ENCODE results near the gene ZNF2. TPM values are rescaled to one million over a fixed set of nuclear protein-coding genes. Genes with fewer than 3 reads are reported as not detected.
A peak's percentile ranks its signal among the peaks of the same experiment; 100 is the strongest.

Gene ZNF2
- total RNA-seq, 1 donor from 2014 or later: 0.75 TPM

GRCh38 chr2:95206096-95206495, 40.5 kb downstream of the ZNF2 start:
- no peak for DNase-seq (ENCODE audit: low spot score in 2 of 2)
- TF ChIP-seq CTCF (IDR thresholded peaks at IDR 0.05): no peak
- intact Hi-C loops (cut with DNase I): loop anchor here (2.0 kb wide), 2 partner anchors 13 to 41 kb away; partner anchors contain the start of gene ZNF2
- Histone ChIP-seq H3K4me1 (no peaks in the 10 kb centered on the region), H3K27ac (no peak overlapping the region), H3K36me3 (peaks cover 0 to 13% of the 10 kb centered on the region in 2 donors), H3K27me3 (no peaks in the 10 kb centered on the region), H3K4me3 (peak overlapping the region; percentile 52 to 89), H3K9me3 (peaks cover 1 to 13% of the 10 kb centered on the region in 2 donors)

- H3K4me3 ChIP-seq: peak within 1 kb of the TSS; percentile 52 to 89
- H3K27ac ChIP-seq: peak within 1 kb of the TSS; percentile 89 to 94
- H3K27me3 ChIP-seq: no peaks in the 10 kb centered on the region
- DNase-seq (ENCODE audit: low spot score in 2 of 2): peak; percentile 38 to 94
- H3K36me3 ChIP-seq: peaks cover 11 to 26% of the 10 kb centered on the region in 2 donors
- intact Hi-C loops (cut with DNase I): loop anchor here (1.0 to 2.0 kb wide), 3 partner anchors 15 to 85 kb away; partner anchors contain the start of gene ZNF2
- H3K9me3 ChIP-seq: peaks cover 14 to 25% of the 10 kb centered on the region in 2 donors
- H3K4me1 ChIP-seq: no peaks in the 10 kb centered on the region
- peak in 2 of 3 experiments; percentile 44 to 59 for TF ChIP-seq CTCF (IDR thresholded peaks at IDR 0.05)
Measured at GRCh38 chr2:95207111-95207961, 41.7 kb downstream of the ZNF2 start, which contains the start of gene ZNF892. Gene ZNF892, plus strand, starts transcription at chr2:95207521. Its CDS starts 295 bp downstream, at chr2:95207816.

GRCh38 chr2:95208106-95208505, 42.5 kb downstream of the ZNF2 start:
- H3K27ac ChIP-seq: peak overlapping the region in 1 of 2 donors; percentile 94
- TF ChIP-seq CTCF (IDR thresholded peaks at IDR 0.05): no peak
- H3K27me3 ChIP-seq: no peaks in the 10 kb centered on the region
- peaks cover 21 to 33% of the 10 kb centered on the region in 2 donors for H3K9me3 ChIP-seq
- no peak for DNase-seq (ENCODE audit: low spot score in 2 of 2)
- intact Hi-C loops (cut with DNase I): no loop called here
- H3K4me3 ChIP-seq: peak overlapping the region; percentile 52 to 89
- H3K36me3 ChIP-seq: peaks cover 17 to 34% of the 10 kb centered on the region in 2 donors
- no peaks in the 10 kb centered on the region for H3K4me1 ChIP-seq

GRCh38 chr2:95215018-95215612, 49.5 kb downstream of the ZNF2 start:
- Histone ChIP-seq H3K27me3 (no peaks in the 10 kb centered on the region), H3K27ac (no peak overlapping the region), H3K4me3 (peak overlapping the region in 1 of 2 donors; percentile 16), H3K9me3 (peaks cover 87 to 97% of the 10 kb centered on the region in 2 donors), H3K36me3 (peaks cover 64 to 95% of the 10 kb centered on the region in 2 donors), H3K4me1 (no peaks in the 10 kb centered on the region)
- intact Hi-C loops (cut with DNase I): no loop called here
- DNase-seq (ENCODE audit: low spot score in 2 of 2): no peak
- no peak for TF ChIP-seq CTCF (IDR thresholded peaks at IDR 0.05)

GRCh38 chr2:95220449-95220848, 54.8 kb downstream of the ZNF2 start:
- Histone ChIP-seq H3K4me3 (no peak overlapping the region), H3K27me3 (no peaks in the 10 kb centered on the region), H3K9me3 (peaks cover 77 to 99% of the 10 kb centered on the region in 2 donors), H3K36me3 (peaks cover 23 to 63% of the 10 kb centered on the region in 2 donors), H3K4me1 (no peaks in the 10 kb centered on the region), H3K27ac (no peak overlapping the region)
- no peak for TF ChIP-seq CTCF (IDR thresholded peaks at IDR 0.05)
- intact Hi-C loops (cut with DNase I): no loop called here
- no peak for DNase-seq (ENCODE audit: low spot score in 2 of 2)

Measured in ascending aorta (tissue), 2 donors.